ENCODE data around the gene TOLLIP. TPM values are rescaled to one million over a fixed set of nuclear protein-coding genes. Genes with fewer than 3 reads are reported as not detected.

Gene TOLLIP
- total RNA-seq, 2 experiments from 2014 or later, result 29.6 to 45.8 TPM

DNA sequence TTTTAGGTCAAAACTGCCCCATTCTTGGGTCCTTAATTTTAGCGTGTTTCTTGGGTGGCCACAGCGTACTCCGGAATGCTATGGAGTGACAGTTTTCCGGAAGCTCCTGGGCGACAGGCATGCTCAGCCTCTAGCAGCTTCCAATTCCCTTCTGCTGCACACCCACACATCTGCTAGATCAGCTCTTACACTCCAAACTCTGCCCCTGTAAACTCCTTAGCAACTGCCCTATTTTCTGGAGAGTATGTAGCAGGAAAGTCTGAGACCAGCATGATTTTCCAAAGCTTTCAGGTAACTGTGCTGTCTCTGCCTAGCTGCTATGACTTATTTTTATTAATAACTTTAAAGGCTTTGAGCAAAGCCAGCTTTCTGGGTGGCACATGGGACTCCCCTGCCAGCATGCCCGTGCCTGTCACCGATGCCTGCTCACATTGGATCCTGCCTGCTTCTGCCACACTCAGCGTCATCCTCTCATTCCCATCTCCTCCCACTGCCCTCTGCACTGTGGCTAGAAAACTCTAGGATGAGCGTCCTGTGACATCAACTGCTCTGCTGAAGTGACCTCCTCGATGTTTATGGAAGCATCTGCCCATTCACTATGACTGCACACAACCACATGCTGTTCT, 17.3 kb downstream of the TOLLIP start:
- POLR2A ChIA-PET, result no interaction called here
- CTCF ChIA-PET, result no interaction called here
- H3K9me3 Mint-ChIP-seq (ENCODE audit: low read depth), result no peaks in the 10 kb centered on the region

GRCh38 chr11:1291295-1292017, 18.0 kb downstream of the TOLLIP start:
- Mint-ChIP-seq H3K9me3 (ENCODE audit: low read depth) (no peaks in the 10 kb centered on the region), H3K36me3 (ENCODE audit: low read depth) (peaks cover 21% of the 10 kb centered on the region), H3K27me3 (no peaks in the 10 kb centered on the region), H3K27ac (no peak overlapping the region), H3K4me3 (no peak overlapping the region), H3K4me1 (no peaks in the 10 kb centered on the region)
- ChIA-PET CTCF (no interaction called here), POLR2A (no interaction called here)
- intact Hi-C loops (cut with DNase I, micrococcal nuclease), result loop anchor here in 1 of 2 experiments (5.0 kb wide), 1 partner anchor 226 kb away; no protein-coding TSS in a partner anchor
- DNase-seq (no peak), ATAC-seq (no peak)

More for the DNA sequence above, 17.3 kb downstream of the TOLLIP start:
- no peaks in the 10 kb centered on the region for H3K27me3 Mint-ChIP-seq
- peaks cover 14% of the 10 kb centered on the region for H3K36me3 Mint-ChIP-seq (ENCODE audit: low read depth)
- intact Hi-C loops (cut with DNase I, micrococcal nuclease), result loop anchor here in 1 of 2 experiments (5.0 kb wide), 1 partner anchor 225 kb away; no protein-coding TSS in a partner anchor
- ATAC-seq, result no peak
- no peak overlapping the region for H3K4me3 Mint-ChIP-seq
- no peak for DNase-seq
- no peak overlapping the region for H3K27ac Mint-ChIP-seq
- H3K4me1 Mint-ChIP-seq, result no peaks in the 10 kb centered on the region

DNA sequence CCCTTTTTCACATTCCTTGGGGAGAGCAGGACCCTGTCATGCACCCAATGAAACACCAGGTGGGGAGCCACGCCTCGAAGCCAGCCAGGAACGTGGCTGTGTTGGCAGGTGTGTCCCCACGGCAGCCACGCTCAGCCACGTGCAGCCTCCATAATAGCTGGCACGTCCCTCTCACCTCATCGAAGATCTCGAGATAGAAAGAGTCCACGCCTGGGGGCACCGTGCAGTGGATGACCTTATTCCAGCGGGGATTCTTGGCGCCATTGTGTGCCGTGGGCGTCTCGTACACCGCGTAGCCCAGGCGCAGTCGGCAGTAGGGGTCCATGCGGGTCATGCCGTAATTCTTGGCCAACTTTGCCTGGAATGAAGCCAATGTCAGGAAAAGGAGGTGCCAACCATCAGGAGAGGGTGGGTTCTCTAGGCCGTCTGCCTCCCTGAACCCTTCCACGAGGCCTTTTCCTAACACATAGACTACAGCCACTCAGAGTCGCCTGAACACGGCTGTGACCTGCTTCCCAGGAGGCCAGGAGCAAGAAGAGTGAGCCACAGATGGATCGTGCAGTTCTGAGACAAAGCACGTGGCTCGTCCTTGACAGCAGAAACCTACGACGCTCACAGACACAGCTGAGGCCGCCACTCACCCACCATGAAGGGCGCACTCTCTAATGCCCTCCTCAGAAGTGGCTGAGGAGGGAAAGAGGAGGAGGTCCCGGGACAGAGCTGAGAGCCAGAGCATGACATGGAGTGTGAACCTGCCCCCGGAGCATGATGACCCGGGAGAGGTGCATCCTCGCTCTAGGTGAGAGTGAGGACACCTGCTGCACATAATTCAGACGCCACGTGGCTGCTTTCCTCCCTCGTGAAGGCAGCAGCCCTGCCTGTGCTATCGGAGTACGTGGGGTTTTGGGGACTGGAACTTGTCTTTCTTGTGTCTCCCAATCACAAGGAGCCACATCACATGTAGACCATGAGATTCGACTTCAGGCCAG, 19.1 kb downstream of the TOLLIP start:
- ATAC-seq, result no peak
- intact Hi-C loops (cut with DNase I, micrococcal nuclease), result loop anchor here in 1 of 2 experiments (5.0 kb wide), 1 partner anchor 227 kb away; no protein-coding TSS in a partner anchor
- DNase-seq, result no peak
- Mint-ChIP-seq H3K9me3 (ENCODE audit: low read depth) (no peaks in the 10 kb centered on the region), H3K36me3 (ENCODE audit: low read depth) (peaks cover 27% of the 10 kb centered on the region), H3K4me3 (no peak overlapping the region), H3K27ac (no peak overlapping the region), H3K4me1 (no peaks in the 10 kb centered on the region), H3K27me3 (no peaks in the 10 kb centered on the region)
- ChIA-PET CTCF (no interaction called here), POLR2A (no interaction called here)

GRCh38 chr11:1289211-1289935, 20.1 kb downstream of the TOLLIP start:
- CTCF ChIA-PET, result no interaction called here
- ATAC-seq (no peak), DNase-seq (no peak)
- H3K4me3 Mint-ChIP-seq, result no peak overlapping the region
- H3K27me3 Mint-ChIP-seq, result no peaks in the 10 kb centered on the region
- no peak overlapping the region for H3K27ac Mint-ChIP-seq
- no peaks in the 10 kb centered on the region for H3K9me3 Mint-ChIP-seq (ENCODE audit: low read depth)
- intact Hi-C loops (cut with DNase I, micrococcal nuclease), result no loop called here
- POLR2A ChIA-PET, result no interaction called here
- peaks cover 26% of the 10 kb centered on the region for H3K36me3 Mint-ChIP-seq (ENCODE audit: low read depth)
- H3K4me1 Mint-ChIP-seq, result no peaks in the 10 kb centered on the region

DNA sequence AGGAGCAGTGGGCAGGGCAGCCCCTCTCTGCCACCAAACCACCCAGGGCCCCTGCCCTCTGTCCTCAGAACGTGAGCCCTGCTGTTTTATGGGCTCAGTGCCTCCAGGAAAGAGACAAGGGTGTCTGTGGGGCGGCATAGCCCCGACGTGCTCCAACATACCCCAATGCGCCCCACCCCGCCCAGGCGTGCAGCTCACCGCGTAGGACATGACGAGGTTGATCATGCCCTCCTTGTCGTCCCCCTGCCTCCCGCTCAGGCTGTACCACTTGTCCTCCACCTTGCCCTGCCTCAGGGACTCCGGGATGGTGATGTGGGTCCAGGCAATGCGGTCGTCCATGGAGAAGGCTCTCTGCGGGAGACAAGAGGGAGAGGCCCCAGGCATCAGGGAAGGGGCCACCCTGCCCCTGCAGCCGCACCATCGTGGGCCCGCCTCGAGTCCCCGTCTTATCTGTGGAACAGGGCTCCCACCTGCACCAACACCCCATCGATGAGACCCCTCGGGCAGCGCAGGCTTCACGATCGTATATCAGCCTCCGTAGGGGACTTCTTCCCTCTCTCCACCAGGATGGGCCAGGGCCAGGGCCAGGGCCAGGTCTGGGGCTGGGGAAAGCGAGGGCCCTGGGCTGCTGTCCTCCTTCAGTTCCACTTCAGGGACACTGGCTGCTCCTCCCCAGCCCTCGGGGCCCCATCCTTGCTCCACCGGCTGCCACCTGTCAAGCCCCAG, 20.8 kb downstream of the TOLLIP start:
- CTCF ChIA-PET, result no interaction called here
- peaks cover 26% of the 10 kb centered on the region for H3K36me3 Mint-ChIP-seq (ENCODE audit: low read depth)
- H3K9me3 Mint-ChIP-seq (ENCODE audit: low read depth), result no peaks in the 10 kb centered on the region
- DNase-seq, result no peak
- no peak overlapping the region for H3K4me3 Mint-ChIP-seq
- no peak for ATAC-seq
- intact Hi-C loops (cut with DNase I, micrococcal nuclease), result no loop called here
- H3K27me3 Mint-ChIP-seq, result no peaks in the 10 kb centered on the region
- H3K27ac Mint-ChIP-seq, result no peak overlapping the region
- POLR2A ChIA-PET, result no interaction called here
- H3K4me1 Mint-ChIP-seq, result no peaks in the 10 kb centered on the region

DNA sequence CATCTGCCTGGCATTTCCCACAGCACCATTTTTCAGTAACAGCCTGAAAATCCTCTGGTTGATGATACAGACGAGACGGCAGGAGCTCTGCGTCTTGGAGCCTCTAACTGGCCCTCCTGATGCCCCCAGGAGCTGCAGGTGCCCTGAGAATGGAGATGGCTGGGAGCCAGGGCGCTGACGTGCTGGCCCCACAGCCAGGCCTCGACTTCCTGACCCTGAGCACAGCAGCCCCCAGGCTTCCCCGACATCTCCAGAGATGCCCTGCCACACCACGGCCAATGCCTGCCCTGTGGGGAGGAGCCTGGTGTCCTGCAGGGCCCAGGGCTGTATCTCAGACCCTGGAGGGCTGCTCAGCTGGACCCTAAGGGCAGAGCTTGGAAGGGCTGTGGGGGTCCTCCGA, 21.5 kb downstream of the TOLLIP start:
- Mint-ChIP-seq H3K27ac (no peak overlapping the region), H3K9me3 (ENCODE audit: low read depth) (no peaks in the 10 kb centered on the region), H3K4me3 (no peak overlapping the region), H3K36me3 (ENCODE audit: low read depth) (peaks cover 26% of the 10 kb centered on the region), H3K27me3 (no peaks in the 10 kb centered on the region), H3K4me1 (no peaks in the 10 kb centered on the region)
- ATAC-seq (no peak), DNase-seq (no peak)
- intact Hi-C loops (cut with DNase I, micrococcal nuclease), result no loop called here
- ChIA-PET POLR2A (no interaction called here), CTCF (no interaction called here)

GRCh38 chr11:1285876-1286275, 23.6 kb downstream of the TOLLIP start:
- Mint-ChIP-seq H3K4me3 (no peak overlapping the region), H3K27ac (no peak overlapping the region), H3K9me3 (ENCODE audit: low read depth) (no peaks in the 10 kb centered on the region), H3K4me1 (no peaks in the 10 kb centered on the region), H3K27me3 (no peaks in the 10 kb centered on the region), H3K36me3 (ENCODE audit: low read depth) (peaks cover 26% of the 10 kb centered on the region)
- ATAC-seq, result no peak
- intact Hi-C loops (cut with DNase I, micrococcal nuclease), result no loop called here
- ChIA-PET POLR2A (interaction anchor here (0.6 kb wide), 1 partner anchor 11 kb away, joined by 4 read pairs; no protein-coding TSS in a partner anchor), CTCF (no interaction called here)
- no peak for DNase-seq

DNA sequence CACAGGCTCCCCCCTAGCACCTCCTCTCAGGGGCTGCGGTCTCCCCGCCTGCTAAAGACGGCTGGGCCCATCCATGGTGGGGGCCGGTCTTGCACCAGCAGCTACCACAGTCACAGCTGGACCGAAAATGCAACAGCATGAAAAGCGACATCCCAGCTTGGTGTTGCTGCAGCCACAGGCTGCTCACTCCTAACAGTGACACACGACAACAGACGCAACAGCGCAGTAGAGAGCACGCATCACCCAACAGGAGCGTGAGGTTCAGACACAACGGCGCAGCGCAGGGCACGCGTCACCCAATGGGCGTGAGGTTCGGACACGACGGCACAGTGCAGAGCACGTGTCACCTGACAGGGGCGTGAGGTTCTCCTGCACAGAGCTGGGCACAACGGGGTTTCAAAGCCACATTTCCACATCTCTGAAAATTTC, 24.1 kb downstream of the TOLLIP start:
- no peak for ATAC-seq
- Mint-ChIP-seq H3K27me3 (no peaks in the 10 kb centered on the region), H3K9me3 (ENCODE audit: low read depth) (no peaks in the 10 kb centered on the region), H3K4me1 (no peaks in the 10 kb centered on the region), H3K36me3 (ENCODE audit: low read depth) (peaks cover 26% of the 10 kb centered on the region), H3K27ac (no peak overlapping the region), H3K4me3 (no peak overlapping the region)
- intact Hi-C loops (cut with DNase I, micrococcal nuclease), result no loop called here
- no peak for DNase-seq
- ChIA-PET POLR2A (interaction anchor here (0.6 kb wide), 1 partner anchor 11 kb away, joined by 4 read pairs; no protein-coding TSS in a partner anchor), CTCF (no interaction called here)

- Mint-ChIP-seq H3K27me3 (no peaks in the 10 kb centered on the region), H3K27ac (no peak overlapping the region), H3K4me3 (no peak overlapping the region), H3K4me1 (no peaks in the 10 kb centered on the region), H3K9me3 (ENCODE audit: low read depth) (no peaks in the 10 kb centered on the region), H3K36me3 (ENCODE audit: low read depth) (peaks cover 23% of the 10 kb centered on the region)
- DNase-seq, result no peak
- intact Hi-C loops (cut with DNase I, micrococcal nuclease), result no loop called here
- ChIA-PET CTCF (no interaction called here), POLR2A (no interaction called here)
- no peak for ATAC-seq
These were observed 25.5 kb downstream of the TOLLIP start for GRCh38 chr11:1283906-1284305.

DNA sequence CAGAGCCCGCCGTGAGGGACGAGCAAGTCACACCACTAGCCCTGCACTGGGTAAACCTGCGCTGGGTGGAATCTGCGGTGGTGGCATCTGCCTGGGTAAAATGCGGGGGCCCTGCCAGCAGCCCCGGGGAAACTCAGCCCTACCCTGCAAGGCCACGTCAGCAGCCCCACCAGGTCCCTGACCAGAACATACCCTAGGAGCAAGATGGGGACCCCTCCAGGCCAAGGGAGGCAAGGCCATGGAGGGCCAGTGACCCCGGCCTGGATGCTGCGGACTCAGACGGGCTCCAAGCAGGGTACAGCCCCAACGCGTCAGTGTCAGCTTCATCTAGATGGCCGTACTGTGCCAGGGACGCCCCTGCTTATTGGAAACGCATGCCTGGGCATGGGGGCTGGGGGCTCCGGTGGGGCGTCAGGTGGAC, 26.3 kb downstream of the TOLLIP start:
- H3K4me3 Mint-ChIP-seq, result no peak overlapping the region
- no peaks in the 10 kb centered on the region for H3K4me1 Mint-ChIP-seq
- intact Hi-C loops (cut with DNase I, micrococcal nuclease), result no loop called here
- no peak for ATAC-seq
- no peaks in the 10 kb centered on the region for H3K9me3 Mint-ChIP-seq (ENCODE audit: low read depth)
- ChIA-PET POLR2A (no interaction called here), CTCF (no interaction called here)
- no peak for DNase-seq
- H3K36me3 Mint-ChIP-seq (ENCODE audit: low read depth), result peaks cover 19% of the 10 kb centered on the region
- H3K27ac Mint-ChIP-seq, result no peak overlapping the region
- H3K27me3 Mint-ChIP-seq, result no peaks in the 10 kb centered on the region

DNA sequence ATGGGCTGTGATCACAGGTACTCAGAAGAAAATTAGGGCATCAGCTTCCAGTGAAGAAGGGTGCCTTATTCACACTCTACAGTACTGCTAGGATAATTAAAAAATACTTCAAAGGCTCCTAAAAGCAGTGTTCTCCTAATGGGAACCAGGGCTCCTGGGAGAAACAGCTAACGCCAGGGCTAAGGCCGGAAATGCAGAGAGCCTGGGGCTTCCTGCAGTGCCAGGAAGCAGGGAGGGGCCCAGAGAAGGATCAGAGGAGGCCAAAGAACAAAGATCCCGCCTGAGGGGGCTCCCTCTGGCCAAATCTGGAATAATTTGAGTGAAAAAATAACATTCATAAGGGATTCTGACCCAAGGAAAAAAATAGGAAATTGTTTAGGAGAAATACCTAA, 27.5 kb downstream of the TOLLIP start:
- Mint-ChIP-seq H3K4me1 (no peaks in the 10 kb centered on the region), H3K27me3 (no peaks in the 10 kb centered on the region), H3K9me3 (ENCODE audit: low read depth) (no peaks in the 10 kb centered on the region), H3K4me3 (no peak overlapping the region), H3K36me3 (ENCODE audit: low read depth) (peaks cover 18% of the 10 kb centered on the region), H3K27ac (no peak overlapping the region)
- intact Hi-C loops (cut with DNase I, micrococcal nuclease), result no loop called here
- DNase-seq (no peak), ATAC-seq (no peak)
- ChIA-PET POLR2A (no interaction called here), CTCF (no interaction called here)
